Measurements from ENCODE around the gene APCDD1L.
"Not testable (repeated sequence)": the region's sequence is repeated elsewhere in the genome, so short reads cannot be mapped to it uniquely, and the experiment has no call there.

The APCDD1L gene

DNA sequence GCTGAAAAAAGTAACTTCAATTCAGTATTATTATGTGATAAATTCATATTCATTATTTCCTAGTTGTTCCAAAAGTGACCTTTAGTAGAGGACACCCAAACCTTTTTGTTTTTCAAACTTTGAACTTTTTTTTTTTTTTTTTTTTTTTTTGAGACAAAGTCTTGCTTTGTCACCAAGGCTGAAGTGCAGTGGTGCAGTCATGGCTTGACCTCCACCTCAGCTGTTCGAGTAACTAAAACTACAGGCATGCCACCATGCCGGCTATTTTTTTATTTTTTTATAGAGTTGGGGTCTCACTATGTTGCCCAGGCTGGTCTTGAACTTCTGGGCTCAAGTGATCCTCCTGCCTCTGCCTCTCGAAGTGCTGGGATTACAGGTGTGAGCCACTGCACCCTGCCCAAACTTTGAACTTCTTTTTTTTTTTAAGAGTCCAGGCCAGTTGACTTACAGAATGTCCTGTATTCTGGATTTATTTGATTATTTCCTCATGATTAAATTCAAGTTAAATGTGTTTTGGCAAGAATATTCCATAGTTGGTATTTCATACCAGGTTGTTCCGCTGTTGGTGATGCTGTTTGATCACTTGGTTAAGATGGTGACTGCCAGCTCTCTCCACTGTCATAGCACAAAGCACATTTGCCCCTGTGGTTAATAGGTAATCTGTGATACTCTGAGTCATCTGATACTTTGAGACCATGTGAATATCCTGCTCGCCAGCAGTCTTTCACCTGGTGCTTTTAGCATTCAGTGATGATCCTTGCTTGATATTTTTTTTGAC, 78.1 kb downstream of the APCDD1L start:
- DNase-seq = no peak

GRCh38 chr20:58435237-58435636, 80.0 kb downstream of the APCDD1L start:
- no peak for DNase-seq

GRCh38 chr20:58434326-58434725, 80.9 kb downstream of the APCDD1L start:
- DNase-seq = no peak

- DNase-seq = no peak
These were observed 81.4 kb downstream of the APCDD1L start for GRCh38 chr20:58433759-58434158.

DNA sequence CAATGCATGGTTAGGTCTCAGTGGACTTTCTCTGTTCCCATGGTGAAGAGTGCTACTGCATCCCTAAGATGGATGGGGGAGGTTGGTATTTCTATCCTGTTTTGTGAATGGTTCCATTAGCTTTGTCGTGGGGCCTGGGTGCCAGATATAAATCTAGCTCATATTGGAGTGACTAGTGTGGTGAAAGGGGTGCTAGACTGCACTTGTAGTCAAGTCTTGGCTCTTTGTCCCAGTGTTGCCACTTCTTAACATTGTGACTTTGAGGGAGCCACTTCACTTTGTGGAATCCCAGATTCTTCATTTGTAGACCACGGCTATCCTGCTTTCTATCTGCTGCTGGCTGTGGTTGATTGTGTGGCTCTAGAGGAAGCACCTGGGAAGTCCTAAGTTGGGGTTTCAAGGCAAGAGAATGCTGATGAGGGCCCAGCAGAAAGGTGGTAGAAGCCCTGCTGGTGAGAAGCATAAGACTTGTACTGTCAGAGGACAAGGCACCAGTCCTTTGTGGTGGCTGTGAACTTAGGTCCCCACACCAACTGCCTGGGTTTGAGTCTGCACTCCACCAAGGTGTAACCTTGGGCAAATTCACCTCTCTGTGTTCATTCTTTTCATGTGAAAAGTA, 82.1 kb downstream of the APCDD1L start:
- DNase-seq = no peak

DNA sequence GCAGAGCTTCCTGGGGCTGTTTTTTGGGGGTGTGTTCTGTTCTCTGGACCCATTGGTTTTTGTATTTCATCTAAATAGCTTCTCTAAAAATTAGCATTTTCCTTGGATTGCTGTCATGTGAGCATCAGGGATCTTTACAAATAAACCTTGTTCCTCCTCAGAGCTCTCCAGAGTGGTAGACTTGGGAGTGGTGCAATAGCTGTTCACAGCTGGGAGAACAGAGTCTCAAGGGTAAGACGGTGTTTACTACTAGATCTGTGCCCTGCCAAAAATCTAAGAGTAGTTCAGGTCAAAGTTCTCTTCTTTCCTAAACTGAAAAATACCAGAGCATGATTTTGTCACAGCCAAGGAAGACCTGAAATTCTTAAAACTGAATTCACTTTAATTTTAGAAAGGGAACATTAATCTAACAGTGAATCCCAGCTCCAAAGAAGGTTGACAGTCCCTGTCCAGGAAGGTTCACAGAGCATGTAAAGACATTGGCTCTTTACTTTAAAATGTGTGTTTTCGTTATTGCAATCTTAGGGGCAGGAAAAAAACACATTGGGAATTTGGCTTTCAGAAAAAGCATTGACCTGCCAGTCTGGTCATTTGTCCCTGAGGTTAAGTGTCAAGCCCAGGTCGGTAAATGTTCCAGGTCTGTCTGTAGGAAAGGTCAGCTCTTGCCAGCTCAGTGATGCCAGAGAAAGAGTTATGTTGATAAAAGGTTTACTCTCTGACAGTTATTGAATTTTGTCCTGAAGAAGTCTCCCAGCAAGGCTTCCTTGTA, 82.8 kb downstream of the APCDD1L start:
- DNase-seq = no peak

DNA sequence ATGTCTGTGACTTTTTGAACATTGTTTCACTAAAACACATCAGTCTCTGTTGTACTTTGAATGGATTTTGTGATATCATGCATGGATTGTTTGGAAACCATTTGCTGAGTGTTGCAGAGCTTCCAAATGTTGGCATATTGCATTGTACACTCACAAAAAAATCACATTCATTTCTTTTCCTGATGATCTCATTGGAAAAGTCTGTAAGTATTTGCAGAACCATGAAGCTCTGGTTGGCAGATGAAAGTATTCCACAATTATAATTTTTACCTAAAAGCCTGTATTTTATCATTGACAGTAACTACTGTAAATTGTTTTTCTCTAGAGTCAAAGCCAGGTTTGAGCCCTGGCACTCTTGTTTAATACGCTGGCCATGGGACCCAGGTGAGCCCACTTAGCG, 84.1 kb downstream of the APCDD1L start:
- no peak for DNase-seq

GRCh38 chr20:58429303-58429702, 85.9 kb downstream of the APCDD1L start:
- no peak for DNase-seq

DNA sequence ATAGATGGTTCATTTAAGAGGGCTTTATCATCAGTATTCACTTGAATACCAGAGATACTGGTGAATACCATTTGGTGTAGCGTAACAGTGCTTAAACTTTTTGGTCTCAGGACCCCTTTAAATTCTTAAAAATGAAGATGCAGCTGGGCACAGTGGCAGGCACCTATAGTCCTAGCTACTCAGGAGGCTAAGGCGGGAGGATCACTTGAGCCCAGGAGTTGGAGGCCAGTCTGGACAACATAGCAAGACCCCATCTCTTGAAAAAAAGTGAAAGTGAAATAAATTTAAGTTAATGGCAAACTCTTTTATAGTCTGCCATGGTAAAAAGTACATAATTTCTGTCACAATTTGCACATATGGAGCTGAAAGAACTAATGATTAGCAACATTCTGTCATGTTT, 86.8 kb downstream of the APCDD1L start:
- DNase-seq = no peak

DNA sequence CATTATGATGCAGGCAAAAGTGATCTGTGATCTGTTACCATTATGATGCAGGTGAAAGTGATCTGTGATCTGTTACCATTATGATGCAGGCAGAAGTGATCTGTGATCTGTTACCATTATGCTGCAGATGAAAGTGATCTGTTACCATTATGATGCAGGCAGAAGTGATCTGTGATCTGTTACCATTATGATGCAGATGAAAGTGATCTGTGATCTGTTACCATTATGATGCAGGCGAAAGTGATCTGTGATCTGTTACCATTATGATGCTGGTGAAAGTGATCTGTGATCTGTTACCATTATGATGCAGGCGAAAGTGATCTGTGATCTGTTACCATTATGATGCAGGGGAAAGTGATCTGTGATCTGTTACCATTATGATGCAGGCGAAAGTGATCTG, 87.6 kb downstream of the APCDD1L start:
- not testable (repeated sequence) for DNase-seq

GRCh38 chr20:58424218-58424969, 90.8 kb downstream of the APCDD1L start:
- no peak for DNase-seq

- no peak for DNase-seq
These were observed 93.7 kb downstream of the APCDD1L start for GRCh38 chr20:58421497-58421850.

- no peak for DNase-seq
These were observed 94.3 kb downstream of the APCDD1L start for GRCh38 chr20:58420798-58421496.

DNA sequence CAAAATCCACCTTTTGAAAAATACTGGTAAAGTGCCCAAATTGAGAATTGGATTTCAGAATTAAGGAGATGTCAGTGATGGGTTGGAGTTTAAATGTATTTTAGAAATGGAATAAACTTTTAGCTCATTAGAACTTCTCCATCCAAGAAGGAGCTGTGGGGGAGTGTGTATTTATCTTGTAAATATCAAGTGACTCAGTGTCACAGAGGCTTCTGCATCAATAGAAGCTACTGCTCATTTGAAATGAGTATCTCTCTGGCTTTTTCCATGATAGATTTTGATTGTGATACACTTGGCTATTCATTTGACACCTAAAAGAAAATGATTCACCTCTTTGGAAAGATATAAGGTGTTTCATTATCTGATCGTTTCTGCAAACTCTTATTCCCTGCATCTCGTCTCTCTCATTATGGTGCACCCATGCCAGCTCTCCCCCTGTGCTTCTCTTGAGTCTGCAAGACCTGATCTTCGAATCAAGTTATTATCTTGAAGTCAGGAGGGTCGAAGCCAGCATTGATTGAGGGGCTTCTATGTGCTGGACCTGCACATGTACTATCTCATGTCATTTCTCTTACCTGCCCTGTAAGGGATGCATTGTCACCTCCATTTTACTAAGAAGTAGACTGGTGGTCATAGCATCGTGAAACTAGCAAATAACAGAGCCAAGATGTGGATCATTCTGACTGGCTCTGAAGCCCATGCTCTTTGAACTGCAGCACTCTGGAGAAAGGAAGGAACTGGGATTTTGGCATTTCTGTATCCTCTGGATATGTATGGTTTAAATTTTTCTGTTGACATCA, 96.0 kb downstream of the APCDD1L start:
- no peak for DNase-seq

GRCh38 chr20:58417438-58417837, 97.8 kb downstream of the APCDD1L start:
- DNase-seq = no peak

GRCh38 chr20:58416835-58417234, 98.4 kb downstream of the APCDD1L start:
- DNase-seq = no peak

DNA sequence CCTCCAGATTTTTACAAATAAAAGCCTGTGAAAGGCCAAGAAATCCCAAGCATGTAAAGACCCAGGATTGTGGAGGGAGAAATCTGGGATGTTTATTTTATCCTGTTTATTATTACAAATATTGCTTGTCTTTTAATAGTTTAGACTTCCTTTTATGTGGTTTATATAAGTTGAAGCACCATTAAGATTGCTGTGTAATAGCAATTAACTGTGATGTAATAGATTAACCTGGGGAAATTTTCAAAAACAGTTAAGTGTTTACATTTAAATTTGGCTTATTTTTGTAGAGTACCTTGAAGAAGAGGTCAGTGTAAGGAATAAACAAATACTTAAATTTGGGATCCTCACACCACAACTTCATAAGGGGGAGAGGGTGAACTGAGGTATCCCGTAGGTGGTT, 99.1 kb downstream of the APCDD1L start:
- no peak for DNase-seq

DNA sequence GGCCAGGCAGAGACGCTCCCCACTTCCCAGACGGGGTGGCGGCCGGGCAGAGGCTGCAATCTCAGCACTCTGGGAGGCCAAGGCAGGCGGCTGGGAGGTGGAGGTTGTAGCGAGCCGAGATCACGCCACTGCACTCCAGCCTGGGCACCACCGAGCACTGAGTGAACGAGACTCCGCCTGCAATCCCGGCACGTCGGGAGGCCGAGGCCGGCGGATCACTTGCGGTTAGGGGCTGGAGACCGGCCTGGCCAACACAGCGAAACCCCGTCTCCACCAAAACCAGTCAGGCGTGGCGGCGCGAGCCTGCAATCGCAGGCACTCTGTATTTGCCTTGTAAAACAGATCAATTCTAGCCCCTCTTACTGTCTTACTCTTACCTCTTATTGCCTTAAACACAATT, 100.4 kb downstream of the APCDD1L start:
- DNase-seq = not testable (repeated sequence)

DNA sequence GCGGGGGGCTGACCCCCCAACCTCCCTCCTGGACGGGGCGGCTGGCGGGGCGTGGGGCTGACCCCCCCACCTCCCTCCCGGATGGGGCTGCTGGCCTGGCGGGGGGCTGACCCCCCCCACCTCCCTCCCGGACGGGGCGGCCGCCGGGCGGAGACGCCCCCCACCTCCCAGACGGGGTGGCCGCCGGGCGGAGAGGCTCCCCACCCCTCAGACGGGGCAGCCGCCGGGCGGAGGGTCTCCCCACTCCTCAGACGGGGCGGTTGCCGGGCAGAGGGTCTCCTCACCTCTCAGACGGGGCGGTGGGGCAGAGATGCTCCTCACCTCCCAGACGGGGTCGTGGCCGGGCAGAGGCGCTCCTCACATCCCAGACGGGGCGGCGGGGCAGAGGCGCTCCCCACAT, 101.0 kb downstream of the APCDD1L start:
- DNase-seq = not testable (repeated sequence)
